Measurements from ENCODE around the gene TMEM45A.

DNA sequence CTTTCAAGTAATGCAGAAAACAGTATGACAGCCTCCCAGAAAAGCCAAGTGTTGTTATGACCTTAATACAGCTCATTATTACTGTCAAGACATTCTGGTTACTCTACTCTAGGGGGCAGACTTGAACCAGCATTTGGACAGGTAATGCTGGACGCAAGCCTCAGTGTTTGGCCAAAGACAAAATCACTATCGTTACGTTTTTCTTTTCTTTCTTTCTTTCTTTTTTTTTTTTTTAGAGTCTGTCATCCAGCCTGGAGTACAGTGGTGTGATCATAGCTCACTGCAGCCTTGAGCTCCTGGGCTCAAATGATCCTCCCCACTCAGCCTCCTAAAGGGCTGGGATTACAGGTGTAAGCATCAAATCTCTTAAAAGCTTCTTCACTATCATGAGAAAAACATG is 29.4 kb upstream of the TMEM45A start:
- TF ChIP-seq, protein P1, sequence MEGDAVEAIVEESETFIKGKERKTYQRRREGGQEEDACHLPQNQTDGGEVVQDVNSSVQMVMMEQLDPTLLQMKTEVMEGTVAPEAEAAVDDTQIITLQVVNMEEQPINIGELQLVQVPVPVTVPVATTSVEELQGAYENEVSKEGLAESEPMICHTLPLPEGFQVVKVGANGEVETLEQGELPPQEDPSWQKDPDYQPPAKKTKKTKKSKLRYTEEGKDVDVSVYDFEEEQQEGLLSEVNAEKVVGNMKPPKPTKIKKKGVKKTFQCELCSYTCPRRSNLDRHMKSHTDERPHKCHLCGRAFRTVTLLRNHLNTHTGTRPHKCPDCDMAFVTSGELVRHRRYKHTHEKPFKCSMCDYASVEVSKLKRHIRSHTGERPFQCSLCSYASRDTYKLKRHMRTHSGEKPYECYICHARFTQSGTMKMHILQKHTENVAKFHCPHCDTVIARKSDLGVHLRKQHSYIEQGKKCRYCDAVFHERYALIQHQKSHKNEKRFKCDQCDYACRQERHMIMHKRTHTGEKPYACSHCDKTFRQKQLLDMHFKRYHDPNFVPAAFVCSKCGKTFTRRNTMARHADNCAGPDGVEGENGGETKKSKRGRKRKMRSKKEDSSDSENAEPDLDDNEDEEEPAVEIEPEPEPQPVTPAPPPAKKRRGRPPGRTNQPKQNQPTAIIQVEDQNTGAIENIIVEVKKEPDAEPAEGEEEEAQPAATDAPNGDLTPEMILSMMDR (IDR thresholded peaks at IDR 0.05 in 4 of 5, conservative IDR thresholded peaks at IDR 0.05 in 1 of 5), result peak; percentile 26 to 65 (median 54)
- no peak for TF ChIP-seq POLR2A (IDR thresholded peaks at IDR 0.05)
